Activated T-cell treated with anti-CD3 and anti-CD28 coated beads, Interleukin-2, amount 50 U/mL, for 24 hours (primary cell): ENCODE measurements around the gene COG2.
"Not testable (repeated sequence)": the region's sequence is repeated elsewhere in the genome, so short reads cannot be mapped to it uniquely, and the experiment has no call there.

Experiments
- DNase-seq: peaks from one replicate; pipeline ENCODE4 v3.0.0-alpha.2; 2020
- H3K27ac Mint-ChIP-seq: 2 replicates; pipeline ENCODE4 v1.8.0; 2020; ENCODE audit warnings: mild to moderate bottlenecking, mixed read lengths
- H3K27me3 Mint-ChIP-seq: 2 replicates; pipeline ENCODE4 v1.8.0; 2020; ENCODE audit warnings: mixed read lengths
- H3K36me3 Mint-ChIP-seq: 2 replicates; pipeline ENCODE4 v1.8.0; 2020; ENCODE audit warnings: low read depth, mixed read lengths
- H3K4me1 Mint-ChIP-seq: 2 replicates; pipeline ENCODE4 v1.8.0; 2020; ENCODE audit warnings: low read depth, mixed read lengths
- H3K4me3 Mint-ChIP-seq: 2 replicates; pipeline ENCODE4 v1.8.0; 2020; ENCODE audit warnings: mild to moderate bottlenecking, moderate library complexity, mixed read lengths
- H3K9me3 Mint-ChIP-seq: 2 replicates; pipeline ENCODE4 v1.8.0; 2020; ENCODE audit warnings: mixed read lengths

Gene COG2

GRCh38 chr1:230694991-230695390, 52.7 kb downstream of the COG2 start:
- Mint-ChIP-seq H3K36me3 (peaks cover 42% of the 10 kb centered on the region), H3K4me3 (no peak overlapping the region), H3K27me3 (no peaks in the 10 kb centered on the region), H3K4me1 (no peaks in the 10 kb centered on the region), H3K9me3 (no peaks in the 10 kb centered on the region), H3K27ac (no peak overlapping the region)
- no peak for DNase-seq

- no peaks in the 10 kb centered on the region for H3K4me1 Mint-ChIP-seq
- H3K9me3 Mint-ChIP-seq: no peaks in the 10 kb centered on the region
- no peak overlapping the region for H3K4me3 Mint-ChIP-seq
- peaks cover 34% of the 10 kb centered on the region for H3K36me3 Mint-ChIP-seq
- DNase-seq: no peak
- H3K27me3 Mint-ChIP-seq: no peaks in the 10 kb centered on the region
- no peak overlapping the region for H3K27ac Mint-ChIP-seq
These were observed 53.9 kb downstream of the COG2 start for GRCh38 chr1:230696218-230696617.

- H3K27ac Mint-ChIP-seq: no peak overlapping the region
- no peaks in the 10 kb centered on the region for H3K4me1 Mint-ChIP-seq
- peaks cover 28% of the 10 kb centered on the region for H3K36me3 Mint-ChIP-seq
- H3K4me3 Mint-ChIP-seq: no peak overlapping the region
- no peaks in the 10 kb centered on the region for H3K27me3 Mint-ChIP-seq
- no peak for DNase-seq
- no peaks in the 10 kb centered on the region for H3K9me3 Mint-ChIP-seq
These were observed 54.6 kb downstream of the COG2 start for GRCh38 chr1:230696722-230697437.

GRCh38 chr1:230698130-230698529, 55.8 kb downstream of the COG2 start:
- H3K27me3 Mint-ChIP-seq: no peaks in the 10 kb centered on the region
- no peaks in the 10 kb centered on the region for H3K4me1 Mint-ChIP-seq
- no peak overlapping the region for H3K4me3 Mint-ChIP-seq
- H3K27ac Mint-ChIP-seq: no peak overlapping the region
- H3K36me3 Mint-ChIP-seq: peaks cover 15% of the 10 kb centered on the region
- no peak for DNase-seq
- H3K9me3 Mint-ChIP-seq: no peaks in the 10 kb centered on the region

GRCh38 chr1:230698964-230699363, 56.7 kb downstream of the COG2 start:
- H3K27ac Mint-ChIP-seq, H3K36me3 Mint-ChIP-seq, H3K4me3 Mint-ChIP-seq, H3K27me3 Mint-ChIP-seq, H3K4me1 Mint-ChIP-seq, DNase-seq, H3K9me3 Mint-ChIP-seq: not testable (repeated sequence)

GRCh38 chr1:230699716-230700115, 57.4 kb downstream of the COG2 start:
- Mint-ChIP-seq H3K9me3 (no peaks in the 10 kb centered on the region), H3K27ac (no peak overlapping the region), H3K4me3 (no peak overlapping the region), H3K4me1 (no peaks in the 10 kb centered on the region), H3K27me3 (no peaks in the 10 kb centered on the region), H3K36me3 (peaks cover 2% of the 10 kb centered on the region)
- no peak for DNase-seq

- Mint-ChIP-seq H3K4me1 (no peaks in the 10 kb centered on the region), H3K4me3 (no peak overlapping the region), H3K27ac (no peak overlapping the region), H3K27me3 (no peaks in the 10 kb centered on the region), H3K9me3 (no peaks in the 10 kb centered on the region), H3K36me3 (peaks cover 2% of the 10 kb centered on the region)
- DNase-seq: no peak
These were observed 57.9 kb downstream of the COG2 start for GRCh38 chr1:230700132-230700531.

GRCh38 chr1:230701434-230701833, 59.2 kb downstream of the COG2 start:
- H3K27me3 Mint-ChIP-seq: no peaks in the 10 kb centered on the region
- no peak overlapping the region for H3K27ac Mint-ChIP-seq
- no peaks in the 10 kb centered on the region for H3K9me3 Mint-ChIP-seq
- no peaks in the 10 kb centered on the region for H3K36me3 Mint-ChIP-seq
- no peak for DNase-seq
- H3K4me1 Mint-ChIP-seq: no peaks in the 10 kb centered on the region
- H3K4me3 Mint-ChIP-seq: no peak overlapping the region

- Mint-ChIP-seq H3K4me3 (no peak overlapping the region), H3K36me3 (no peaks in the 10 kb centered on the region), H3K9me3 (no peaks in the 10 kb centered on the region), H3K27me3 (peaks cover 4% of the 10 kb centered on the region), H3K4me1 (no peaks in the 10 kb centered on the region), H3K27ac (no peak overlapping the region)
- DNase-seq: no peak
These were observed 59.9 kb downstream of the COG2 start for GRCh38 chr1:230701895-230702768.

- DNase-seq: no peak
- no peak overlapping the region for H3K4me3 Mint-ChIP-seq
- no peaks in the 10 kb centered on the region for H3K36me3 Mint-ChIP-seq
- H3K27ac Mint-ChIP-seq: no peak overlapping the region
- H3K4me1 Mint-ChIP-seq: no peaks in the 10 kb centered on the region
- no peaks in the 10 kb centered on the region for H3K9me3 Mint-ChIP-seq
- H3K27me3 Mint-ChIP-seq: peaks cover 12% of the 10 kb centered on the region
These were observed 60.8 kb downstream of the COG2 start for GRCh38 chr1:230702934-230703678.

GRCh38 chr1:230703679-230704385, 61.6 kb downstream of the COG2 start:
- Mint-ChIP-seq H3K27me3 (peaks cover 19% of the 10 kb centered on the region), H3K36me3 (no peaks in the 10 kb centered on the region), H3K9me3 (no peaks in the 10 kb centered on the region), H3K4me1 (no peaks in the 10 kb centered on the region), H3K27ac (no peak overlapping the region), H3K4me3 (no peak overlapping the region)
- no peak for DNase-seq

- no peaks in the 10 kb centered on the region for H3K9me3 Mint-ChIP-seq
- no peak overlapping the region for H3K27ac Mint-ChIP-seq
- H3K4me3 Mint-ChIP-seq: no peak overlapping the region
- H3K36me3 Mint-ChIP-seq: no peaks in the 10 kb centered on the region
- H3K27me3 Mint-ChIP-seq: peaks cover 21% of the 10 kb centered on the region
- no peaks in the 10 kb centered on the region for H3K4me1 Mint-ChIP-seq
- DNase-seq: no peak
These were observed 62.5 kb downstream of the COG2 start for GRCh38 chr1:230704830-230705229.

GRCh38 chr1:230705289-230706019, 63.2 kb downstream of the COG2 start:
- no peak overlapping the region for H3K4me3 Mint-ChIP-seq
- peaks cover 21% of the 10 kb centered on the region for H3K27me3 Mint-ChIP-seq
- H3K4me1 Mint-ChIP-seq: no peaks in the 10 kb centered on the region
- H3K9me3 Mint-ChIP-seq: no peaks in the 10 kb centered on the region
- no peak for DNase-seq
- H3K27ac Mint-ChIP-seq: no peak overlapping the region
- no peaks in the 10 kb centered on the region for H3K36me3 Mint-ChIP-seq
